H9 (cell line): ENCODE measurements around the gene MTA1. TPM values are rescaled to one million over a fixed set of nuclear protein-coding genes. Genes with fewer than 3 reads are reported as not detected.

Experiments
- DNase-seq: peaks from one replicate; pipeline ENCODE4 v3.0.0-alpha.2; 2017
- H2AFZ ChIP-seq: one replicate; pipeline ENCODE4 v1.6.1; 2013; ENCODE audit warnings: mild to moderate bottlenecking, low read length, control low read depth, moderate library complexity
- H2AK5ac ChIP-seq: 2 replicates; pipeline ENCODE4 v1.6.1; 2013; ENCODE audit warnings: low read length, control low read depth, mixed read lengths; ENCODE audit not compliant: insufficient read length
- H2BK120ac ChIP-seq: one replicate; pipeline ENCODE4 v1.6.1; 2013; ENCODE audit warnings: low read depth, mild to moderate bottlenecking, low read length, control low read depth, inconsistent platforms; ENCODE audit not compliant: poor library complexity, severe bottlenecking
- H2BK12ac ChIP-seq: 2 replicates; pipeline ENCODE4 v1.6.1; 2013; ENCODE audit warnings: low read length, control low read depth, mixed read lengths, low read depth; ENCODE audit not compliant: insufficient read length
- H2BK15ac ChIP-seq: 2 replicates; pipeline ENCODE4 v1.6.1; 2013; ENCODE audit warnings: low read depth, low read length, control low read depth
- H2BK20ac ChIP-seq: one replicate; pipeline ENCODE4 v1.6.1; 2013; ENCODE audit warnings: low read depth, mild to moderate bottlenecking, low read length, control low read depth, inconsistent platforms; ENCODE audit not compliant: poor library complexity, severe bottlenecking
- H2BK5ac ChIP-seq: 2 replicates; pipeline ENCODE4 v1.6.1; 2013; ENCODE audit warnings: low read length, control low read depth, mixed read lengths; ENCODE audit not compliant: insufficient read length
- H3K14ac ChIP-seq: 2 replicates; pipeline ENCODE4 v1.6.1; 2013; ENCODE audit warnings: low read length, control low read depth; ENCODE audit not compliant: insufficient read depth
- H3K18ac ChIP-seq: 2 replicates; pipeline ENCODE4 v1.6.1; 2013; ENCODE audit warnings: low read depth, mild to moderate bottlenecking, mixed read lengths, low read length, control low read depth; ENCODE audit not compliant: insufficient read length
- H3K23ac ChIP-seq: 2 replicates; pipeline ENCODE4 v1.6.1; 2013; ENCODE audit warnings: low read length, control low read depth, mixed read lengths, low read depth; ENCODE audit not compliant: insufficient read length
- H3K23me2 ChIP-seq: 2 replicates; pipeline ENCODE4 v1.6.1; 2013; ENCODE audit warnings: low read depth, mild to moderate bottlenecking, mixed read lengths, low read length, control low read depth; ENCODE audit not compliant: insufficient read length, poor library complexity, severe bottlenecking
- H3K27ac ChIP-seq: 2 replicates; pipeline ENCODE4 v1.5.1; 2013; ENCODE audit warnings: low read length, control low read depth, mixed read lengths, low read depth; ENCODE audit not compliant: insufficient read length
- H3K27me3 ChIP-seq: 2 replicates; pipeline ENCODE4 v1.6.1; 2013; ENCODE audit warnings: low read length, control low read depth, inconsistent platforms; ENCODE audit not compliant: insufficient read depth
- H3K4ac ChIP-seq: 2 replicates; pipeline ENCODE4 v1.6.1; 2013; ENCODE audit warnings: low read depth, mild to moderate bottlenecking, control low read depth, inconsistent platforms, low read length, moderate library complexity
- H3K4me1 ChIP-seq: 2 replicates; pipeline ENCODE4 v1.6.1; 2013; ENCODE audit warnings: low read length, control low read depth, inconsistent platforms; ENCODE audit not compliant: insufficient read depth
- H3K4me2 ChIP-seq: 2 replicates; pipeline ENCODE4 v1.6.1; 2013; ENCODE audit warnings: low read length, control low read depth, mixed read lengths; ENCODE audit not compliant: insufficient read length, insufficient read depth
- H3K56ac ChIP-seq: 2 replicates; pipeline ENCODE4 v1.6.1; 2013; ENCODE audit warnings: low read depth, mild to moderate bottlenecking, mixed read lengths, low read length, control low read depth; ENCODE audit not compliant: insufficient read length
- H3K79me1 ChIP-seq: 2 replicates; pipeline ENCODE4 v1.6.1; 2013; ENCODE audit warnings: low read depth, mild to moderate bottlenecking, moderate library complexity, low read length, control low read depth, inconsistent platforms; ENCODE audit not compliant: insufficient read depth, poor library complexity, severe bottlenecking
- H3K79me2 ChIP-seq: 2 replicates; pipeline ENCODE4 v1.6.1; 2013; ENCODE audit warnings: low read length, control low read depth, inconsistent platforms; ENCODE audit not compliant: insufficient read depth
- H3K9ac ChIP-seq: 2 replicates; pipeline ENCODE4 v1.6.1; 2013; ENCODE audit warnings: low read length, control low read depth, mixed read lengths; ENCODE audit not compliant: insufficient read length; ENCODE audit errors: extremely low read depth
- H3K9me3 ChIP-seq: one replicate; pipeline ENCODE4 v1.6.1; 2013; ENCODE audit warnings: low read depth, low read length, inconsistent platforms; ENCODE audit not compliant: control insufficient read depth
- H3T11ph ChIP-seq: one replicate; pipeline ENCODE4 v1.6.1; 2013; ENCODE audit warnings: mild to moderate bottlenecking, low read length, control low read depth, inconsistent platforms
- H4K20me1 ChIP-seq: one replicate; pipeline ENCODE4 v1.6.1; 2013; ENCODE audit not compliant: control insufficient read depth, insufficient read length, insufficient read depth
- H4K5ac ChIP-seq: 2 replicates; pipeline ENCODE4 v1.6.1; 2013; ENCODE audit warnings: low read depth, mild to moderate bottlenecking, mixed read lengths, low read length, control low read depth; ENCODE audit not compliant: insufficient read length
- H4K8ac ChIP-seq: replicated peaks from 2 replicates; pipeline ENCODE4 v1.6.1; 2013; ENCODE audit warnings: low read length, control low read depth, mixed read lengths, low read depth; ENCODE audit not compliant: insufficient read length
- H4K91ac ChIP-seq: 2 replicates; pipeline ENCODE4 v1.6.1; 2013; ENCODE audit warnings: low read depth, mild to moderate bottlenecking, moderate library complexity, mixed read lengths, low read length, control low read depth; ENCODE audit not compliant: insufficient read length
- H3K27ac Mint-ChIP-seq, 3 experiments: 2 replicates in 2 of 3; 3 replicates in 1 of 3; pipeline ENCODE4 v1.8.0; 2020 to 2021; ENCODE audit warnings: mixed read lengths in 3 of 3, mild to moderate bottlenecking in 1 of 3, moderate library complexity in 1 of 3
- H3K27me3 Mint-ChIP-seq: 2 replicates; pipeline ENCODE4 v1.8.0; 2021; ENCODE audit warnings: low read depth, mild to moderate bottlenecking, moderate library complexity, mixed read lengths
- H3K36me3 Mint-ChIP-seq, 3 experiments: 2 replicates in 2 of 3; 3 replicates in 1 of 3; pipeline ENCODE4 v1.8.0; 2020 to 2021; ENCODE audit warnings: low read depth in 3 of 3, mixed read lengths in 3 of 3; ENCODE audit not compliant: insufficient read depth in 1 of 3
- H3K4me1 Mint-ChIP-seq, 2 experiments: 2 replicates each; pipeline ENCODE4 v1.8.0; 2020; ENCODE audit warnings: mixed read lengths in 2 of 2
- H3K4me3 Mint-ChIP-seq, 2 experiments: 2 replicates in 1 of 2; 3 replicates in 1 of 2; pipeline ENCODE4 v1.8.0; 2020 to 2021; ENCODE audit warnings: mild to moderate bottlenecking in 2 of 2, mixed read lengths in 2 of 2, moderate library complexity in 1 of 2
- H3K9me3 Mint-ChIP-seq, 2 experiments: 2 replicates in 1 of 2; 3 replicates in 1 of 2; pipeline ENCODE4 v1.8.0; 2020; ENCODE audit warnings: mild to moderate bottlenecking in 2 of 2, mixed read lengths in 2 of 2, moderate library complexity in 1 of 2
- WGBS: extraction: QIAGEN DNeasy Blood & Tissue Kit; methylation state at CpG from one replicate; pipeline ENCODE4 v1.1.7; 2013; ENCODE audit warnings: missing lambda C conversion rate, low lambda C conversion rate, mixed read lengths; ENCODE audit not compliant: insufficient read length; ENCODE audit errors: extremely low coverage; 5-methylcytosine and 5-hydroxymethylcytosine counted together
- total RNA-seq: library from RNA; stranded (reverse); gene quantifications from 2 replicates; pipeline ENCODE4 v1.2.1, GENCODE V29; 2021
- TF ChIP-seq, protein P1 (sequence below): fragments of 200-600 bp; sonication (generic); conservative IDR thresholded peaks from 3 replicates; pipeline ENCODE4 v1.8.0; 2021; ENCODE audit warnings: antibody characterized with exemption, mild to moderate bottlenecking

Gene MTA1
- total RNA-seq, 1 experiment from 2014 or later = 230 TPM

DNA sequence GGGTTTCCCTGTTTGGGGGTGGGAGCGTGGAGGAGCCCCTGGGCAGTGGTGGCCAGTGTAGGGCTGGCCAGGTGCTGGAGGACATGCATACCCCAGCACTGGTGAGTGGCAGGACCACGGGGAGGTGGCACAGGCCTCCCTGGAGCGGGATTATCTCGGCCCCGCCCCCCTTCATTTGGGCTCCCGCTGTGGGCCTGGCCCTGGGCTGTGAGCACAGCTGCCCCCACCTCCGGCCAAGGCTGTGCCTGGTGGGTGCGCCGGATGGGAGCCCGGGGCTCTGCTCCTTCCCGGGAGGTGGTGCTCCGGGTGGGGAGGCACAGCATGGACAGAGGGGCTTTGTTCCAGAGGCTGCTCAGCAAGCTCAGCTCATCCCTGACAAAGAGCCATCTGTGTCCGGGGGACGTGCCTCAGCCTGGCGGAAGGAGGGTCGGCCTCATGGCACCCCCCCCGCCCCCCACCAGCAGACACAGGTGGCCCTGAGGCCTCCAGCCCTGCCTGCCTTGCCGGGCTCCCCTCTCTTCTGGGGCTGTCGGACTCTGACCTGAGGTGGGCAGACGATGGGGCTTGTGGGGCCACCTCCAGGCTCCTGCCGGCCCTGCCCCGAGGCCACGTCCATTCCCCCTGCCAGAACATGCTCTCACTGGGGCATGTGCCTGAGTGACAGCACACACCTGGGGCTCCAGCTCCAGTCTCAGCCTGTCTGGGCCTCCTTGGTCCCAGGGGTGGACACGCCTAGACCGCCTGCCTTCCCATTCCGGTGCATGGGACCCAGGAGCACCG, 79.8 kb downstream of the MTA1 start:
- H3K27me3 Mint-ChIP-seq = peaks cover 2% of the 10 kb centered on the region; the same call in 1 of the 2 replicates
- no peak overlapping the region for H2BK15ac ChIP-seq
- no peak overlapping the region for H3K4ac ChIP-seq
- H4K91ac ChIP-seq = no peak overlapping the region
- no peaks in the 10 kb centered on the region; a peak in 1 of 7 replicates for H3K36me3 Mint-ChIP-seq
- H3K27me3 ChIP-seq = no peaks in the 10 kb centered on the region
- H3K27ac ChIP-seq = no peak overlapping the region
- no peaks in the 10 kb centered on the region for H3K79me2 ChIP-seq
- no peaks in the 10 kb centered on the region for H3K4me1 ChIP-seq
- H3K9me3 ChIP-seq = no peaks in the 10 kb centered on the region
- H3K4me3 Mint-ChIP-seq = no peak overlapping the region
- no peak overlapping the region for H3T11ph ChIP-seq
- H4K8ac ChIP-seq = no peak overlapping the region
- H2BK20ac ChIP-seq = no peak overlapping the region
- no peak overlapping the region for H2AFZ ChIP-seq
- no peaks in the 10 kb centered on the region for H3K79me1 ChIP-seq
- H3K27ac Mint-ChIP-seq = peak overlapping the region in 1 of 3 experiments; percentile 94; a peak in 1 of 7 replicates
- no peak overlapping the region for H2BK120ac ChIP-seq
- peaks cover 2% of the 10 kb centered on the region for H3K23me2 ChIP-seq
- peaks cover 0 to 4% of the 10 kb centered on the region in 2 experiments; a peak in 2 of 4 replicates for H3K4me1 Mint-ChIP-seq
- no peak overlapping the region for H3K4me2 ChIP-seq
- no peak overlapping the region for H3K18ac ChIP-seq
- WGBS = no CpG with 5 or more reads among the region's 27 CpGs
- H3K9me3 Mint-ChIP-seq = peaks cover 0 to 4% of the 10 kb centered on the region in 2 experiments; a peak in 1 of 5 replicates
- no peak overlapping the region for H3K23ac ChIP-seq
- H3K14ac ChIP-seq = no peak overlapping the region; the same call in 1 of the 2 replicates
- no peak overlapping the region for H2BK12ac ChIP-seq
- DNase-seq = peak; percentile 31
- H2BK5ac ChIP-seq = no peak overlapping the region
- no peak overlapping the region for H3K9ac ChIP-seq
- no peak overlapping the region for H2AK5ac ChIP-seq
- TF ChIP-seq, protein P1, sequence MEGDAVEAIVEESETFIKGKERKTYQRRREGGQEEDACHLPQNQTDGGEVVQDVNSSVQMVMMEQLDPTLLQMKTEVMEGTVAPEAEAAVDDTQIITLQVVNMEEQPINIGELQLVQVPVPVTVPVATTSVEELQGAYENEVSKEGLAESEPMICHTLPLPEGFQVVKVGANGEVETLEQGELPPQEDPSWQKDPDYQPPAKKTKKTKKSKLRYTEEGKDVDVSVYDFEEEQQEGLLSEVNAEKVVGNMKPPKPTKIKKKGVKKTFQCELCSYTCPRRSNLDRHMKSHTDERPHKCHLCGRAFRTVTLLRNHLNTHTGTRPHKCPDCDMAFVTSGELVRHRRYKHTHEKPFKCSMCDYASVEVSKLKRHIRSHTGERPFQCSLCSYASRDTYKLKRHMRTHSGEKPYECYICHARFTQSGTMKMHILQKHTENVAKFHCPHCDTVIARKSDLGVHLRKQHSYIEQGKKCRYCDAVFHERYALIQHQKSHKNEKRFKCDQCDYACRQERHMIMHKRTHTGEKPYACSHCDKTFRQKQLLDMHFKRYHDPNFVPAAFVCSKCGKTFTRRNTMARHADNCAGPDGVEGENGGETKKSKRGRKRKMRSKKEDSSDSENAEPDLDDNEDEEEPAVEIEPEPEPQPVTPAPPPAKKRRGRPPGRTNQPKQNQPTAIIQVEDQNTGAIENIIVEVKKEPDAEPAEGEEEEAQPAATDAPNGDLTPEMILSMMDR = no peak
- H3K56ac ChIP-seq = no peak overlapping the region
- no peaks in the 10 kb centered on the region for H4K20me1 ChIP-seq
- H4K5ac ChIP-seq = no peak overlapping the region
